GM19193 (cell line): ENCODE data around the gene ZNF311.

ENCODE experiments used
- POLR2A ChIP-seq: IDR thresholded peaks from 4 replicates; pipeline ENCODE4 v1.6.1; 2011; ENCODE audit not compliant: insufficient read depth, insufficient read length; ENCODE audit errors: extremely low read depth

Gene ZNF311

DNA sequence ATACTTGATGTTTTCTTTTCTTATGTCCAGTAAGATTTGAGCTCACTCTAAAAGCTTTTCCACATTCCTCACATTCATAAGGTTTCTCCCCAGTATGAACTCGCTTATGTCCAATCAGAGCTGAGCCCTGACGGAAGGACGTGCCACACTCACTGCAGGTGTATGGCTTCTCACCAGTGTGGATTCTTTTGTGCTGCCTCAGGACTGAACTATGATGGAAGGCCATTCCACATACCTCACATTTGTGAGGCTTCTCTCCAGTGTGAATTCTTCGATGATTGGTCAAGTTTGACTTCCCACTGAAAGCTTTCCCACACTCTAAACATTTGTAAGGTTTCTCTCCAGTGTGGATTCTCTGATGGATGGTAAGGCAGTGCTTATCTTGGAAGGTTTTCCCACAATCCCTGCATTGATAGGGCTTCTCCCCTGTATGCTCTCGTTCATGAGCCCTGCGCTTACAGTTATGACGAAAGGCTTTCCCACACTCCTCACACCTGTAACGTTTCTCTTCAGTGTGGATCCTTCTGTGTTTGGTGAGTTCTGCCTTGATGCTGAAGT lies 9.9 kb downstream of the ZNF311 start:
- TF ChIP-seq POLR2A: no peak

DNA sequence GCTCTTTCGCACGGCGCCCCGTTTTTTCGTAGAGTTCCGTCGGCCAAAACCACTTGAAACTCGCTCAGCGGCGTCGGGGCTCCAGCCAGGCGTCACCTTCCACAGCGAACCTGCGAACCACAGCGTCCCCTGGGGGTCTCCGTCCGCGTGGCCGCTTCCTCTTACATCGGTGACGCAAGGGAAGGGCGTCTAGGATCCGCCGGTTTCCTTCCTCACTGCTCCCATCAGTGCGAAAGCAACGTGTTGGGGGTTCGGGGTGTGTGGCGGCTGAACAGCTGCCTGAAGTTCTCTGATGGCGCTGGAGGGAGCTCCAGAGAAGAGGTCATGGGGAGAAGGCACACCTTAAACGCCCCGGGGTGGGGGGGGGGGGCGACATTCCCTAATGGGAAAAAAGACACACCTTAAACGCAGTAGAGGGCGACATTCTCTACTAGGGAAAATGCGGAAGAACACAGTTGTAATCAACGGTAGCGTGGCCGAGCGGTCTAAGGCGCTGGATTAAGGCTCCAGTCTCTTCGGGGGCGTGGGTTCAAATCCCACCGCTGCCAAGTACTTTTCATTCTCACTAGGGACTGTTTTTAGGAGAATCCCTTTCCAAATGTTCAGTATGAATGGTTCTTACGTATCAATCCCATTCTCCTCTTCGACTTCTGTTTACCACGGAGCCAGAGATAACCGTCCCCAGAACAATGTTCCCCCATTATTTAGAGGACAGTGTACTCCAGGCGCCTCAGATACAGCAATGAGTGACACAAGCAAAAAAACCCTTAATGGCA lies 16.4 kb downstream of the ZNF311 start:
- TF ChIP-seq POLR2A: no peak

DNA sequence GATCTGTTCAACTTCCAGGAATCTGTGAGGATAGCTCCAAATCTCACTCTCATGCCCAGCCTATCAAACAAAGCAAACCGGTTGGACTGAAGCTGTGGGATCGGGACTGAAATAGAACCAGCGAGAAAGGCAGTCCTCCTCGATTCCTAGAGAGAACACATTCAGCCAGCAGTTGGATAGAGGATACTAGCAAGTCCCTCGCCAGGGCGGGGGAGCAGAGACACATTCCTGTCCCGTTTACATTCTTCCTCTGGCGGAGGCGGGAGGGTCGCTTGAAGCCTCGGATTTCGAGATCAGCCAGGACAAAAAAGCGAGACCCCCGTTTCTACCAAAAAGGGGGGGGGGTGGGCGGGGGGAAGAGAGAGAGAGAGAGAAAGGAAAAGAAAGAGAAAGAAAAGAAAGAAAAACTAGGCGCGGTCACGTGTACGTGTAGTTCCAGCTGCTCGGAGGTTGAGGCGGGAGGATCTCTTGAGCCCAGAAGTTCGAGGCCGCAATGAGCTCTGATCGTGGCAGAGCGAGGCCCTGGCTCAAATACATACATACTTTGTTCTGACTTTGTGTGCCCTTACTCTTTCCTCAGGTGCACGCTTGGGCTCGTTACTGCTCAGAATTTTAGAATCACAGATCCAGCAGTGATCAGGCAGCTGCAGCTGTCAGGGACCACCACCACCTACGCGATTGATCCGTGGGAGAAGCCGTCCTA lies 19.5 kb downstream of the ZNF311 start:
- no peak for TF ChIP-seq POLR2A

- no peak for TF ChIP-seq POLR2A
These were observed 21.3 kb downstream of the ZNF311 start for GRCh38 chr6:28983838-28984237.

DNA sequence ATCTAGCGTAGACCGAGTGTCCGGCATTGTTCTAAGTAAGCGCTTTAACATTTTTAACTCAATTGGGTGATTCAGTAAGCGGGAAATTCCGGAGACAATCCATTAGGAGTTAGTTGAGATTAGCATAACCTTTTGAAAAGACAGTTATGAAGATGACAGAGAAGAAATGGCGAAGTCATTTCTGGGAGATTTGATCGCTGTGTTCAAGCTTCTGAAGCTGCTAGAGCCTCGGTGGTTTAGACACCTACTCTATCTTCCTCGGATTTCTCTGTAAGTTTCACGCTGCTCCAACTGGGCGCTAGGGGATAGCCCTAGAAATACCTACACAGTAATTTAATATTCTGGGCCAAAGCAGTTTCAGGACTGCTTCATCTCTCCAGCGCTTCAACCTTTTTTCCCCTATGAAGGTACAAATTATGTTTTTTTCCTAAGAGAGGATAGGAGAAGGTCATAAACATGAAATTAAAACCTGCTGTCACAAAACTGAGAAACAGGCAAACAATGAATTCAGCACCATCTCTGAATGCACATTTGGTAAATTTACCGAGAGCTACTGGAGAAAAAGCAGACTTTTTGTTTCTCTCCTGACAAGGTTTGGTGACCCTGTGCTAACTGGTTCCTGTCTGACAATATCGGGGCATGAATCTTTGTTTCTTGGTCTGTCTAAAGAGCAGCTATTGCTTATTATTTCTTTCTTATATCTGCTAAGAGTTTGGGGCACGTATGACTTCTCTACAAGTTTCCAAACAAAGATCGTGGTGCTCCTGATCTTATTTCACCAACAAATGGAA lies 22.4 kb downstream of the ZNF311 start:
- no peak for TF ChIP-seq POLR2A

DNA sequence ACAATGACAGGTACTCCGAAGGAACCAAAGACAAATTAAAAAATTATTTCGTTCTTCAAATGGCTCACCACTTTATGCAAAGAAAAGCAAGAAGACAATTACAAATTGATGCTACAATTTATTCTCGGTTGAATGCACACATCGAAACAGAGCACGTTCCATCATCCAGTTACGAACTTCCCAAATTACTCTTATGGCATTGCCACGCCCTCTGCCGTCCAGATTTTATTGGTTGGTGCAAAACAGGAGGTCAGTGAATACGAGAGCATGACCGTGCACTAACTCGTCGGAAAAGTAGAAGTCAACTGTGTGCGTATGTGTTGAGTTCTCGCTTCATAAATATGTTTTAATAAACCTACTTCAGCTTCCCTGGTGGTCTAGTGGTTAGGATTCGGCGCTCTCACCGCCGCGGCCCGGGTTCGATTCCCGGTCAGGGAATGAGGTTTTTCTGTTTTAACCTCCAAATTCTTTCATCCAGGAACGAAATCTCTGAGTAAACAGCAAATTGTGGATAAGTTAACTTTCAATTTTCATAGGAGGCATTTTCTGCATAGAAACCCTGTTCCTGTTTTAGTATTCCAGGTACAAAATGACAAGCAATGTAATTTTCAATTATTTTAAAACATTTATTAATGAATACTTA lies 23.2 kb downstream of the ZNF311 start:
- no peak for TF ChIP-seq POLR2A

DNA sequence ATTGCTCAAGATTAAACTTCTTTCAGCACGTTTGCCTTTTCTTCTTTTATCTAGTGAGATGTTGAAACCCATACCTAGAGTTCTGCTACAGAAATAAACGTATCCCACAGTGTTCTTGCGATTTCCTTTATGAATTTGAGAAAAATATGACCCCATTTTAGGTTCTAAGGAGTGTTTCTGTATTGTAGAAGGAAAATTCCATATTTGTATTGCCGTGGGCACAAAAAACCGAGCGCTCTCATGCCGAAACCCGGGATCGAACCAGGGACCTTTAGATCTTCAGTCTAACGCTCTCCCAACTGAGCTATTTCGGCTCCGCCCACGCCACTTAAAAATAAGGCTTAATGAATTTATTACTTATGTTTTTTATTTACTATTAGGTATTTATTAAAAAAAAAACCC lies 23.7 kb downstream of the ZNF311 start:
- no peak for TF ChIP-seq POLR2A

GRCh38 chr6:28980852-28981430 lies 24.2 kb downstream of the ZNF311 start:
- no peak for TF ChIP-seq POLR2A

- no peak for TF ChIP-seq POLR2A
These were observed 24.8 kb downstream of the ZNF311 start for GRCh38 chr6:28980137-28980851.

DNA sequence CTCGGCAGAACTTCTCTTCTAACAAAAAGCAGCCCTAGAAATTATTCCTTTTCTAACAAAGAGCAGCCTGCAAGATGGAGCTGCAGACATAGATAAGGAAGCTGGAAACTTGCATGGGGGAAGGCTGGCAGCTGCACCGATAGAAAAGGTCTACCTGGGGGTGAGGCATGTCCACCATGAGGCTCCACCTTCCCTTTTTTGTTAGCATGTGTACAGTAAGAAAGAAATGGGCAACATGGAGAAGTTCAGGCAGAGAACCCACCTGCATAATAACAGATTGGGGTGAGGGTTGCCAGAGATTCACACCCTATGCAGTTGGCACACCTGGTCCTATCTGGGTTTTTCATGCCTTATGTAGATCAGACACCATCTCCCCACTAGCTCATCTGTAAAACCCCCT lies 25.4 kb downstream of the ZNF311 start:
- TF ChIP-seq POLR2A: no peak

GRCh38 chr6:28978959-28979561 lies 26.1 kb downstream of the ZNF311 start:
- no peak for TF ChIP-seq POLR2A

GRCh38 chr6:28978133-28978491 lies 27.0 kb downstream of the ZNF311 start:
- no peak for TF ChIP-seq POLR2A

DNA sequence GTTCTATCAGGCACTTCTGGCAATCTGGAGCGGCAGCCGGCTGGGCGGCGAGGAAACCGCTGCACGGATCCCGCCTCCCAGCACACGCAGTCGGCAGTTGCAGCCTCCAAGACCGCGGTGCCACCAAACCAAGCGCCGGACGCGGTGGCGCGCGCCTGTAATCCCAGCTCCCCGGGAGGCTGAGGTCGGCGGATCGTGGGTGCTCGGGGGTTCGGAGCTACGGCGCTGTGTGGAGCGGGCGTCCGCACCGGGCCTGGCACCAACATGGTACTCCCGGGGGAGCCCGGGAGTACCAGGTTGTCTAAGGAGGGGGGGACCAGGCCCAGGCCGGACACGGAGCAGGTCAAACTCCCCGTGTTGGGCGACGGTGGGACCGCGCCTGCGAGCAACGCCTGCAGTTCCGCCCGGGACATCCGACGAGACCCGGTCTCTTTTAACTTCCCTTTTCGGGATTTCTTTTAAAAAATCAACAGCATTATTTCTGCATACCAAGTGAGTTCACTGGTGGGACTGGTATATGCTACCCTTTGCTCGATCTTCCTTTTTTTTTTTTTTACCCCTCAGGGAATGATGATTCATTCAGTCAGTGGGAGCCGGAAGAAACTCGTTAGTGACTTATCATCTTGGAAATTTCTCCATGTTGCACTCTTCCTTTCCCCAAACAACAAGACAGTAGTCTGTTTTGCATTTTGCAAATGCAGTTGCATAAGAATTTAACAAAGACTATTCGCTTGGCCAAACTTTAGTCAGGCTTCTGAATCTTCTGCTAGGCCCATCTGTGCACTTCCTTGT lies 27.6 kb downstream of the ZNF311 start:
- no peak for TF ChIP-seq POLR2A

GRCh38 chr6:28976677-28977076 lies 28.4 kb downstream of the ZNF311 start:
- no peak for TF ChIP-seq POLR2A
